ENCODE results near the gene PTPRCAP.
"Not testable (repeated sequence)": the region's sequence is repeated elsewhere in the genome, so short reads cannot be mapped to it uniquely, and the experiment has no call there.

PTPRCAP gene

GRCh38 chr11:67472882-67473281 lies 35.4 kb upstream of the PTPRCAP start:
- H3K4me3 ChIP-seq: no peak overlapping the region
- TF ChIP-seq POLR2AphosphoS5 (IDR thresholded peaks at IDR 0.05; ENCODE audit: borderline replicate concordance, low read depth, low read length): no peak
- no peak for TF ChIP-seq FOXP2 (optimal IDR thresholded peaks at IDR 0.05; ENCODE audit: control extremely low read depth, extremely low read length, insufficient read depth)
- TF ChIP-seq EZH2 (IDR thresholded peaks at IDR 0.05): no peak
- H3K27ac ChIP-seq: no peak overlapping the region
- H3K9ac ChIP-seq (ENCODE audit: insufficient read length): no peak overlapping the region
- H3K9me3 ChIP-seq (ENCODE audit: low read depth, low read length): no peaks in the 10 kb centered on the region
- no peak for DNase-seq (ENCODE audit: low read depth, low spot score)
- no peaks in the 10 kb centered on the region for H3K36me3 ChIP-seq (ENCODE audit: insufficient read depth, low read length)

DNA sequence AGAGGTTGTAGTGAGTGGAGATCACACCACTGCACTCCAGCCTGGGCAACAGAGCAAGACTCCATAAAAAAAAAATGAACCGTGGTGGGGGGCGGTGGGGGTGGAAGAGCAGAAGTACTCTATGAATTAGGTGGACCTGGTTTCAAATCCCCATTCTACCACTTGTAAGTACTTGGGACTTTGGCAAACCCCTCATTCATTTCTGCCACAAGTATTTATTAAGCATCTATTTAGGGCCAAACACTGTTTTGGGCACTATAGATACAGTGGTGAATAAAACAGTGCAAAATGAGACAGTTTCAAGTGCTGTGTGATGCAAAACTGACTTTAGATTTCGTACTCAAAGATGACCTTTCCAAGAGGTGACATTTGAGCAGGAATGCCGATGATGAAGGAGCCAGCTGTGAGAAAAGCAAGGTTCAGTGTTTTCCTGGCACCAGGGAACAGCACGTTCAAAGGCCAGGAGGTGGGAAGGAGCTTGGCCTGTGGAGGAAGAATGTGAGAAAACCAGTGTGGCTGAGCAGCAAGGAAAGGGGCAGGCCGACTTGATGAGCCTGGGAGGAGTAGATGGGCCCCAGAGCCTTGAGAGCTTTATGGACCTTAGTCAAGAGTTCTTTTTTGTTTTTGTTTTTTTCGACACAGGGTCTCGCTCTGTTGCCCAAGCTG lies 33.0 kb upstream of the PTPRCAP start:
- no peak for TF ChIP-seq FOXP2 (optimal IDR thresholded peaks at IDR 0.05; ENCODE audit: control extremely low read depth, extremely low read length, insufficient read depth)
- TF ChIP-seq EZH2 (IDR thresholded peaks at IDR 0.05): no peak
- TF ChIP-seq POLR2AphosphoS5 (IDR thresholded peaks at IDR 0.05; ENCODE audit: borderline replicate concordance, low read depth, low read length): no peak
- Histone ChIP-seq H3K4me3 (no peak overlapping the region), H3K9ac (ENCODE audit: insufficient read length) (no peak overlapping the region), H3K36me3 (ENCODE audit: insufficient read depth, low read length) (no peaks in the 10 kb centered on the region), H3K9me3 (ENCODE audit: low read depth, low read length) (no peaks in the 10 kb centered on the region), H3K27ac (no peak overlapping the region)
- DNase-seq (ENCODE audit: low read depth, low spot score): no peak

DNA sequence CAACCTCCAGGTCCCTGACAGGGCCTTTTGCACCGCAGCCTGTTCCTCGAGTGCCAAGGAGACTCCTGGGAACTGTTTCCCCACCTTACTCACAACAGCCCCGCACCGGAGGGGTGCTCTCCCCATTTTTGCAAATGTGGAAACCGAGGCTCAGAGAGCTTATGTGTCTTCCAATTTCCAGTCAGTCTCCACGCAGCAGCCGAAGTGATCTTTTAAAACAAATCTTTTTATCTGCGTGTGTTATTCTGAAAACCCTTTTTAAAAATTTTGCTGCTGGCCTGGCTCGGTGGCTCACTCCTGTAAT lies 32.0 kb upstream of the PTPRCAP start:
- Histone ChIP-seq H3K9ac (ENCODE audit: insufficient read length) (peak overlapping the region; percentile 83), H3K9me3 (ENCODE audit: low read depth, low read length) (no peaks in the 10 kb centered on the region), H3K4me3 (peak overlapping the region; percentile 91), H3K27ac (peak overlapping the region; percentile 19; the same call in 1 of the 2 replicates), H3K36me3 (ENCODE audit: insufficient read depth, low read length) (no peaks in the 10 kb centered on the region)
- no peak for DNase-seq (ENCODE audit: low read depth, low spot score)
- TF ChIP-seq EZH2 (IDR thresholded peaks at IDR 0.05) (no peak), POLR2AphosphoS5 (IDR thresholded peaks at IDR 0.05; ENCODE audit: borderline replicate concordance, low read depth, low read length) (no peak), FOXP2 (optimal IDR thresholded peaks at IDR 0.05; ENCODE audit: control extremely low read depth, extremely low read length, insufficient read depth) (no peak)

DNA sequence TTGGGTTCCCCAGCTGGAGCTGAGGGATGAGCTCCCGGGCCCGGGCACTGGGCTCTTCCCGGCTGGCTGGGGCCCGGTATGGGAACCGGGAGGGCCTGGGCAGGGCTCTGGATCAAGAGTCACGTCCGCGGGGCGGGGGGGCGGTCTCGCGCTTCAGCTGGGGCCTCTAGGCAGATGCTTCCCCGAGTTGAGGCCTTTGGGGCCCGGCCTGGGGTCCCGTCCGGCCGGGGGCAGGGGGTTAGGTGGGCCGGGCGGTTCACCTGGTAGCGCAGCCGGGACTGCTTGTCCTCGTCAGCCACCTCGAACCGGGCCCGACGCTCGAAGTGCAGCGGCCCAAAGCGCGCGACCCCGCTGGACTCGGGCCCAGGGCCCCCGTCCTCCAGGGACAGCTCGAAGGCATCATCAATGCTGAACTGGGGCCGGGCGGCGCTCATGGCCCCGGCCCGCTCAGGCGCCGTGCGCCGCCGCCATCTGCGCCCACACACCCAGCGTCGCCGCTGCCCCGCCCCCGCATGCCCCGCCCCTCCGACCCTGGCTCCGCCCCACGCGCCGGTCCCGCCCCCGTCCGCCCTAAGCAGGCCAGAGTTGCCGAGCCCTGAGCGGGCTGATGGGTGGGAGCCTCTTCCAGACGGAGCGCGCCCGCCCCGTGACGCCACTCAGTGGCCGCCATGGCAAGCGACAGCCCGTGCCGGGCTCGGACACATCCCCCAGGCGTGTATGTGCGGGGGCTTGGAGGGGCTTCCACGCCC lies 31.5 kb upstream of the PTPRCAP start, which contains the start of gene TMEM134:
TSS of gene TMEM134 (minus strand) at position 493 of the 749 bp plus-strand sequence. CDS start at position 434, 59 bp downstream.
- TF ChIP-seq EZH2 (IDR thresholded peaks at IDR 0.05) (no peak), FOXP2 (optimal IDR thresholded peaks at IDR 0.05; ENCODE audit: control extremely low read depth, extremely low read length, insufficient read depth) (peak; percentile 72), POLR2AphosphoS5 (IDR thresholded peaks at IDR 0.05; ENCODE audit: borderline replicate concordance, low read depth, low read length) (peak; percentile 86)
- peak within 1 kb of the TSS; percentile 83 for H3K9ac ChIP-seq (ENCODE audit: insufficient read length)
- peak within 1 kb of the TSS; percentile 91 for H3K4me3 ChIP-seq
- peak within 1 kb of the TSS; percentile 19; the same call in 1 of the 2 replicates for H3K27ac ChIP-seq
- DNase-seq (ENCODE audit: low read depth, low spot score): no peak
- H3K36me3 ChIP-seq (ENCODE audit: insufficient read depth, low read length): no peaks in the 10 kb centered on the region
- H3K9me3 ChIP-seq (ENCODE audit: low read depth, low read length): no peaks in the 10 kb centered on the region

GRCh38 chr11:67468456-67468758 lies 30.9 kb upstream of the PTPRCAP start:
- H3K9me3 ChIP-seq (ENCODE audit: low read depth, low read length): no peaks in the 10 kb centered on the region
- H3K27ac ChIP-seq: no peak overlapping the region
- no peak for DNase-seq (ENCODE audit: low read depth, low spot score)
- H3K36me3 ChIP-seq (ENCODE audit: insufficient read depth, low read length): no peaks in the 10 kb centered on the region
- TF ChIP-seq EZH2 (IDR thresholded peaks at IDR 0.05): no peak
- no peak for TF ChIP-seq FOXP2 (optimal IDR thresholded peaks at IDR 0.05; ENCODE audit: control extremely low read depth, extremely low read length, insufficient read depth)
- no peak for TF ChIP-seq POLR2AphosphoS5 (IDR thresholded peaks at IDR 0.05; ENCODE audit: borderline replicate concordance, low read depth, low read length)
- peak overlapping the region; percentile 91 for H3K4me3 ChIP-seq
- peak overlapping the region; percentile 82 for H3K9ac ChIP-seq (ENCODE audit: insufficient read length)

GRCh38 chr11:67468056-67468455 lies 30.6 kb upstream of the PTPRCAP start:
- no peaks in the 10 kb centered on the region for H3K9me3 ChIP-seq (ENCODE audit: low read depth, low read length)
- no peak for DNase-seq (ENCODE audit: low read depth, low spot score)
- H3K4me3 ChIP-seq: peak overlapping the region; percentile 91
- TF ChIP-seq EZH2 (IDR thresholded peaks at IDR 0.05) (no peak), POLR2AphosphoS5 (IDR thresholded peaks at IDR 0.05; ENCODE audit: borderline replicate concordance, low read depth, low read length) (no peak), FOXP2 (optimal IDR thresholded peaks at IDR 0.05; ENCODE audit: control extremely low read depth, extremely low read length, insufficient read depth) (no peak)
- H3K9ac ChIP-seq (ENCODE audit: insufficient read length): peak overlapping the region; percentile 82
- H3K36me3 ChIP-seq (ENCODE audit: insufficient read depth, low read length): no peaks in the 10 kb centered on the region
- H3K27ac ChIP-seq: no peak overlapping the region

GRCh38 chr11:67466962-67467771 lies 29.7 kb upstream of the PTPRCAP start:
- Histone ChIP-seq H3K27ac (no peak overlapping the region), H3K4me3 (no peak overlapping the region), H3K9ac (ENCODE audit: insufficient read length) (no peak overlapping the region), H3K36me3 (ENCODE audit: insufficient read depth, low read length) (no peaks in the 10 kb centered on the region), H3K9me3 (ENCODE audit: low read depth, low read length) (no peaks in the 10 kb centered on the region)
- DNase-seq (ENCODE audit: low read depth, low spot score): no peak
- TF ChIP-seq POLR2AphosphoS5 (IDR thresholded peaks at IDR 0.05; ENCODE audit: borderline replicate concordance, low read depth, low read length): no peak
- TF ChIP-seq FOXP2 (optimal IDR thresholded peaks at IDR 0.05; ENCODE audit: control extremely low read depth, extremely low read length, insufficient read depth): no peak
- no peak for TF ChIP-seq EZH2 (IDR thresholded peaks at IDR 0.05)

DNA sequence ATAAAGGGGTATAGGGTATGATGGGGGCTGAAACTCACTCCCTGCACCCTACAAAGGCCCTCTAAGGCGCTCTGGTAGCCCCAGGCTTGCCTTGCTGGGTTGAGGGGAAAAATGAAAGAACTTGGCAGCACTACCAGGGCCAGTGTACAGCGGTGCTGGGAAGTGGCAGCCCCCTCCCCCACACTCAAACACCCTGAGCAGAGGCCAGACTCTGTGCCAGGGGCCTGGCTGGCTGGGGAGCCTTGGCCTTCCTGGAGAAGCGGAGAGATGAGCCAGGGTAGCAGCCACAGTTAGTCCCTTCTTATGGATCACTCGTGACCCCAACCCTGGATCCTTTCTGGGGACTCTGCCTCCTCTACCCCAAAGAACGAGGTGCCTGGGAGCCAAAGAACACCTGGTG lies 28.9 kb upstream of the PTPRCAP start:
- Histone ChIP-seq H3K36me3 (ENCODE audit: insufficient read depth, low read length) (no peaks in the 10 kb centered on the region), H3K27ac (no peak overlapping the region), H3K4me3 (no peak overlapping the region), H3K9me3 (ENCODE audit: low read depth, low read length) (no peaks in the 10 kb centered on the region), H3K9ac (ENCODE audit: insufficient read length) (no peak overlapping the region)
- TF ChIP-seq EZH2 (IDR thresholded peaks at IDR 0.05): no peak
- TF ChIP-seq POLR2AphosphoS5 (IDR thresholded peaks at IDR 0.05; ENCODE audit: borderline replicate concordance, low read depth, low read length): 0 out of 2 replicates have a peak, but pooled peaks have one; percentile 4
- no peak for TF ChIP-seq FOXP2 (optimal IDR thresholded peaks at IDR 0.05; ENCODE audit: control extremely low read depth, extremely low read length, insufficient read depth)
- no peak for DNase-seq (ENCODE audit: low read depth, low spot score)

DNA sequence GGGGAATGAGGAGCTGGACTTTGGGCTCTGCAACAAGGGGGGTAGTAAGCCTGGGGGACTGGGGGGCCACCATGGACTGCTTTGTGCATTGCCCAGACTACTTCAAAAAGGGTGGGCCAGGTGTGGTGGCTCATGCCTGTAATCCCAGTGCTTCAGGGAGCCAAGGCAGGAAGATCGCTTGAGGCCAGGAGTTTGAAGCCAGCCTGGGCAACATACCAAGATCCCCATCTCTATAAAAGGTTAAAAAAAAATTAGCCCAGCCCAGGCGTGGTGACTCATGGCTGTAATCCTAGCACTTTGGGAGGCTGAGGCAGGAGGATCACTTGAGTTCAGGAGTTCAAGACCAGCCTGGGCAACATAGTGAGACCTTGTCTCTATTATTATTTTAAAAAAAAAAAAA lies 28.0 kb upstream of the PTPRCAP start:
- H3K9ac ChIP-seq (ENCODE audit: insufficient read length); H3K36me3 ChIP-seq (ENCODE audit: insufficient read depth, low read length); H3K27ac ChIP-seq; H3K9me3 ChIP-seq (ENCODE audit: low read depth, low read length); DNase-seq (ENCODE audit: low read depth, low spot score): not testable (repeated sequence)
- H3K4me3 ChIP-seq: peak overlapping the region; percentile 94

Measured in SK-N-MC (cell line).